ENCODE data around the gene SAT1.

- TF ChIP-seq CTCF (IDR thresholded peaks at IDR 0.05) (no peak), POLR2A (IDR thresholded peaks at IDR 0.05) (no peak)
Observed at GRCh38 chrX:23765868-23766267, 17.1 kb upstream of the SAT1 start.

All from body of pancreas (tissue), 4 donors.